Measurements from ENCODE around the gene SSC5D.

Gene SSC5D

GRCh38 chr19:55539090-55539984, 51.1 kb downstream of the SSC5D start:
- DNase-seq = no peak

GRCh38 chr19:55540619-55541018, 52.4 kb downstream of the SSC5D start:
- DNase-seq = no peak

- no peak for DNase-seq
Measured at GRCh38 chr19:55541091-55541490, 52.9 kb downstream of the SSC5D start.

- no peak for DNase-seq
Measured at GRCh38 chr19:55542292-55542855, 54.1 kb downstream of the SSC5D start.

DNA sequence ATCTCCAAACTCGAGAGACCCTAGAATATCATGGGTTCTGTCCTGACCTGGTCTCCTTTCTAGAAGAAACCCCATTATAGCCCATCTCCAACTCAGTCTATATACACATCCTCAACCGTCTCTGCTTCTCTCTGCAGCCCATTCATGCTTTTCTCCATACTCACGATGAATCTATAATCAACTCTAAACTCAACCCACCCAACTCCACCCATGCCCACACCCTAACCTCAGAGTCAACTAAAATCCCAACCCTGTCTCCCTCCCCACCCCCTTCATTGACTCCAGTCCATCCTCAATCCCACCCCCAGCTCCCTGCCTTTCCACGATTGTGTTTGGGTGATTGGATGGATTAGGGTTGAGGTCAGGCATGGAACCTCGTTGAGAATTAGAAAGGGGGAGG, 55.3 kb downstream of the SSC5D start:
- no peak for DNase-seq

DNA sequence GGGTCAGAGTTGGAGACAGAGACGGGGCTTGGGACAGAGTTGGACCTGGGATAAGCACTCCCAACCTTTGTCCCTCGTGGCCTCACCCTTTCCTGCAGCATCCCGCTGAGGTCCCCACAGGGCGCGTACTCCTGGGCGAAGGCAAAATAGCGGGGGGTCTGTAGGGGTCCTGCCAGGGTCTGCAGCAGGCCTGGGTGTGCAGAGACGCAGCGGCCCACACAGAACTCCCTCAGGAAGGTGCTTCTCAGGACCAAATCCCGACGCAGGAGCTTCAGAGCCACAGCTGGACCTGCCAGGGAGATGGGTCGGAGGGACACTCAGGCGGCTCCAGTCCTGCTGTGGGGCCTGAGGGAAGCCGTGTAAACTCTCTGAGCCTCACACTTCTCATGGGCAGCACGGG, 55.8 kb downstream of the SSC5D start:
- no peak for DNase-seq

GRCh38 chr19:55544776-55545439, 56.7 kb downstream of the SSC5D start:
- no peak for DNase-seq

DNA sequence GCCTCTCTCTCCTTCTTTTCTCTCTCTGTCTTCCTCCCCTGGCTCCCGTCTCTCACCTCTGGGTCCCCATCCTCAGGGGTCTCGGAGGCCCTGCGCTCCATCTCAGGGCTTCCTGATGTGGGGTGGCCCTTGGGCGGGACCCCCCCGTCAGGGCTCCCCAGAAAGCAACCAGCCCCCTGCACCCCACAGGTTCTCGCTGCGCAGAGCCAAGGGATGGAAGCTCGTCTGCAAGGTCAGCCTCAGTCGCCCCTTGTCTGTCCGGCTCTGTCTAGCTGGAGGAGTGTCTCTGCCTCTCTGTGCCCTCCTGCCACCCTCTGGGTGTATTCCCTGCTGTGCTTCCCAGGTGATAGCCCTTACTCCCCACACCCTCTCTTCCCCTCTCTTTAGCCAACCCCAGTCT, 57.2 kb downstream of the SSC5D start, which contains the start of gene SBK3:
Gene SBK3, minus strand, starts transcription at position 101 of the 400 bp plus-strand sequence. Its CDS starts 0 bp downstream, at position 101.
- DNase-seq = no peak

GRCh38 chr19:55546011-55546410, 57.8 kb downstream of the SSC5D start:
- no peak for DNase-seq

DNA sequence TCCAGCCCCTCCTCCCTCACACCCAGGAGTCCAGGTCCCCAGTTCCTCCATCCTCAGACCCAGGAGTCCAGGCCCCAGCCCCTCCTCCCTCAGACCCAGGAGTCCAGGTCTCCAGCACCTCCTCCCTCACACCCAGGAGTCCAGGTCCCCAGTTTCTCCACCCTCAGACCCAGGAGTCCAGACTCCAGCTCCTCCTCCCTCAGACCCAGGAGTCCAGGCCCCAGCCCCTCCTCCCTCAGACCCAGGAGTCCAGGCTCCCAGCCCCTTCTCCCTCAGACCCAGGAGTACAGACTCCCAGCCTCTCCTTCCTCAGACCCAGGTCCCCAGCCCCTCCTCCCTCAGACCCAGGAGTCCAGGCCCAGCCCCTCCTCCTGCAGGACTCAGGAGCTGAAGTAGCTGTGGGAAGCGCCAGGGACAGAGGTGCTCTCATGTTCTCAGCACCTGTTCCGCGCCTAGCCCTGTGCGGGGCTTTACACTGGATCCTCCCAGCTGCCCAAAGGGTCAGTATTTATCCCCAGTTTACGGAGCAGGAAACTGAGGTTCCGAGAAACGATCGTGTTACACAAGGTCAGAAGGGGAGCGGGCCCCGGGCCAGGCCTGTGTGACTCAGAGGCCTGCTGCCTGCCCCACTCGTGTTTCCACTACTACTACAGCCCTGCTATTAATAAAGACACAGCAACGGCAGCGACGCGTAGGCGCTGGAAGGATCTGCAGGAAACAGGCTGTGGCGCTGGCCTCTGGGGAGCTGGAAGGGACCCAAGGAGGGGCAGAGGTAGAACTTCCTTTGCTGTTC, 58.8 kb downstream of the SSC5D start:
- DNase-seq = no peak

DNA sequence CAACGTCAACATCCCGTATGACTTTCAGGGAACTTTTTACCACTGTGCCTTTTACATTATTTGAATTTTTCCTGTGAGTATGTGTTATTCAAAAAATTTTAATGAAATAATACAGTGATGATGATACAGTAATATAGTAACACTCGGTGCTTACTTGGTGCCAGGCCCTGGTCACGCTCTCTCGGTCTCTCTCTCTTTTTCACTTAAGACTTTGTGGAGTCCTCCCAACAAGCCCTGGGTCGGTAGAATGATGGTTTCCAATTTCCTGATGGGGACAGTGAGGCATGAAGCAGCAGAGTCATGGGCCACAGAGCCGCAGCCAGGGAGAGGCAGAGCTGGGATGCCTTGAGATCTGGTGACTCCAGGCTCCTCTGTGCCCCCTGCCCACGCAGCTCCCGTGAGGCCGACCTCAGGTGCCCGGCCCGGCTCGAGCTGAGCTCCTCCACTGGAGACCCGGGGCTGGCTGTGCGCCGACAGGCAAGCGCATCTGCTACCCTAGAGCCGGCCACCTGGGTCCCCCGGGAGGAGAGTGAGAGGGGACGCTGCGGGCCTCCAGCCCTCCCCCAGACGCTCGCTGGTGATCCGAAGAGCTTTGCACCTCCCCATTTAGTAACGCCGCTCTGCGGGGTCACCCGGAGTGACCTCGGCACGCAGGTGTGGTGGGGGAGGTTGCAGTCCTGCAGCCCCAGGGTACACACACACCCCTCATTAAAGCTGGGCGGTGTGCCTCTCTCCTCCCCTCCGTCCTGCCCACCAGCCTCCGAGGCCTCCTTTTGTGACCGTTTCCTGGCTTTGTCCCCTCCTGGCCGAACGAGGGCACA, 61.5 kb downstream of the SSC5D start:
- DNase-seq = no peak

DNA sequence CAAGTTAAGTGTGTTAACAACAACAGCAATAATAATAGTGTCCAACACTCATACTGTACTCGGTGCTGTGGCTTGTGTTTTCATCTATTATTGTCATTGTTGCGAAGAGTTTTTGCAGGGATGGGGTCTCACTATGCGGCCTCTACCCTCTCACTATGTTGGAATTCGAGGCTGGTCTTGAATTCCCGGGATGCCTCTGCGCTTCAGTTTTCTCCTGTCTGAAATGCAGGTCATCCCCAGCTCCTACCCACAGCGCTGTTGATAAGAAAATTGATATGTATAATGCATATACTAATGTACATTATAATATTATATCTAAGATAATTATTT, 62.0 kb downstream of the SSC5D start:
- no peak for DNase-seq

DNA sequence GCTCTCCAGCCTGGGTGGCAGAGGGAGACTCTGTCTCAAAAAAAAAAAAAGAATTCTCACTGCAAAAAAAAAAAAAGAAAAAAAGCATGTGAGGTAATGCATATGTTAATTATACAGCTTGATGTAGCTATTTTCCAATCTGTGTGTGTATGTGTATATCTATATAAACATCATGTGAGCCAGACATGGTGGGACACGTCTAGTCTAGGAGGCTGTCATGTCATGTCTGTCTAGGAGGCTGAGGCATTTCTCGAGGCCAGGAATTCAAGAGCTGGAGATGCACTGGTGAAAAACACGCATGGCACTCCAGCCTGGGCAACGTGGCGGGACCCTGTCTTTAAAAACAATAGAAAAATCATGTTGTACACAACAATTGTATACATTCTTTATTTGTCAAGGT, 64.0 kb downstream of the SSC5D start:
- DNase-seq = no peak

DNA sequence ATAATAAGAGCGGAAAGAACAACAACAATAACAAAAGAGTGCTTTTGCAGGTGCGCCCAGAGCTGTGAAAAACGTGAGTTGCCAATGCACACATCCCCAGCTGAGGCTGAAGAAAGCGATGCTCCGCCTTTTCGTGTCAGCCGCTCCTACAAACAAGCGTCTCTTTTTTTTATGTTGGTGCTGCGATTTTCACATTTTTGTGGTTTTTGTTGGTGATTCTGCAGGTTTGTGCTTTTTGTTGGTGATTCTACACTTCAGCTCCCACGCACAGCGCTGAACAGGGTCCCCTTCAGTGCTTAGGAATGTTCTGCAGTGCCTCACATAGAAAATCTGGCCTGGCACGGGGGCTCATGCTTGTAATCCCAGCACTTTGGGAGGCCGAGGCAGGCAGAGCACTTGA, 64.4 kb downstream of the SSC5D start:
- DNase-seq = no peak

GRCh38 chr19:55553217-55554182, 65.3 kb downstream of the SSC5D start:
- DNase-seq = no peak

GRCh38 chr19:55554302-55554701, 66.1 kb downstream of the SSC5D start:
- no peak for DNase-seq

- no peak for DNase-seq
Measured at GRCh38 chr19:55554741-55555152, 66.5 kb downstream of the SSC5D start.

DNA sequence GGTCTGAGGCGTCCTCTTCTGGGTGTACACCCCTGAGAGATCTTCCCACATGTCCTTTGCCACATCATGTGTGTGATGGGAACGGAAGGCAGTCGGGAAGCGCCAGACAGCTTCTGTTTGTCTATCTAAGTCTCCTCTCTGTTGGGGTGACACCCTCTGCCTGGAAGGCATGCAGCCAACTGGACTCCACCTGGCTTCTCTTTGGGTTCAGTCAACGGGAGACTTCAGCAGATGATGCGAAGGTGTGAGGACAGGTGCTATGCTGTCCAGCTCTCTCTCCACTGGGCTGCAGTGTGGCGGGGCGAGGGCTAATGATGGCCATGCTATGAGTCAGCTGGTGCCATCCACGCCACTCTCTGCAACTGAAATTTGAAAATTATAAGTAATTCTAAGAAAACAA, 71.4 kb downstream of the SSC5D start:
- DNase-seq = no peak

DNA sequence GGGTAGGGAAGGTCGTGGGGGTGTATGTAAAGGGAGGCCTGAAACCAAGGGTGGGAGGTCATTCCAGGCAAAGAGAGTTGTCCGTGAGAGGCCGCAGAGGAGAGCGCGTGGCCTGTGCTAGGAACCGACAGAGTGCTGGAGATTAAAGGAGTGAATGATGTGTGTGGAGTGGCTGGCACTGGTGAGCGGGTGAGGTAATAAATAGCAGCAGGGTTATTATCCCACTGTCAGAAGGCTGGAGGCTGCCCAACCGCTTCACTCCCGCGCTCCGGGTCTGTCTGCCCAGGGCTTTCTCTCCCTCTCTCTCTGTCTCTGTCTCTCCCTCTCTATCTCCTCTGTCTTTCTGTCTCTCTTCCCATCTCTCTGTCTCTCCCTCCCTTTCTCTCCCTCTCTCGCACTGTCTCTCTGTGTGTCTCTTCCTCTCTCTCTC, 75.0 kb downstream of the SSC5D start:
- DNase-seq = no peak

- DNase-seq = no peak
Measured at GRCh38 chr19:55566823-55567222, 78.6 kb downstream of the SSC5D start.

Data from midbrain (tissue), 1 donor.